NCI-H2227 treated with DMSO at 0.1 percent for 48 hours (cell line): ENCODE results near the gene CLK1.
A peak's percentile ranks its signal among the peaks of the same experiment; 100 is the strongest.

Experiments used
- DNase-seq: peaks from one replicate; lab custom pipeline; 2025; lab: John Stamatoyannopoulos, UW

CLK1 gene

GRCh38 chr2:200811333-200812121 lies 52.9 kb downstream of the CLK1 start, which contains the start of gene BZW1:
Gene BZW1 (plus strand): TSS chr2:200811910. CDS start chr2:200813218, 1,308 bp downstream.
- peak; percentile 99 for DNase-seq

GRCh38 chr2:200810998-200811332 lies 53.5 kb downstream of the CLK1 start:
- DNase-seq: peak; percentile 60

- no peak for DNase-seq
These were observed 54.0 kb downstream of the CLK1 start for GRCh38 chr2:200810252-200810997.

- DNase-seq: no peak
These were observed 54.8 kb downstream of the CLK1 start for GRCh38 chr2:200809506-200810251.
